MM.1S (cell line): ENCODE results near the gene PPAT.

Source experiments
- DNase-seq: peaks from one replicate; pipeline ENCODE4 v3.0.0-alpha.2; 2015
- H2AFZ ChIP-seq: fragments of 300-600 bp; sonication (generic); 2 replicates; pipeline ENCODE4 v1.6.0; 2016; ENCODE audit warnings: antibody characterized with exemption, low read length
- H3F3A ChIP-seq: fragments of 300-600 bp; sonication (generic); 2 replicates; pipeline ENCODE4 v1.6.1; 2016; ENCODE audit warnings: mild to moderate bottlenecking, antibody characterized with exemption, low read length, moderate library complexity, mixed read lengths; ENCODE audit not compliant: insufficient read depth
- H3K27ac ChIP-seq: fragments of 300-600 bp; sonication (generic); 2 replicates; pipeline ENCODE4 v1.5.1; 2016; ENCODE audit warnings: mild to moderate bottlenecking, low read length
- H3K27me3 ChIP-seq: fragments of 300-600 bp; sonication (generic); replicated peaks from 2 replicates; pipeline ENCODE4 v1.6.0; 2016; ENCODE audit warnings: low read length; ENCODE audit not compliant: insufficient read depth
- H3K36me3 ChIP-seq: fragments of 300-600 bp; sonication (generic); replicated peaks from 2 replicates; pipeline ENCODE4 v1.6.1; 2016; ENCODE audit warnings: mild to moderate bottlenecking, low read length, mixed read lengths; ENCODE audit not compliant: insufficient read depth
- H3K4me1 ChIP-seq: fragments of 300-600 bp; sonication (generic); 2 replicates; pipeline ENCODE4 v1.6.1; 2016; ENCODE audit warnings: low read length, mixed read lengths
- H3K4me2 ChIP-seq: fragments of 300-600 bp; sonication (generic); 2 replicates; pipeline ENCODE4 v1.6.0; 2016; ENCODE audit warnings: low read depth, low read length
- H3K4me3 ChIP-seq: fragments of 300-600 bp; sonication (generic); 2 replicates; pipeline ENCODE4 v1.5.1; 2016; ENCODE audit warnings: low read length, mixed read lengths
- H3K79me2 ChIP-seq: fragments of 300-600 bp; sonication (generic); 2 replicates; pipeline ENCODE4 v1.6.1; 2016; ENCODE audit warnings: mixed run types, low read length, mixed read lengths
- H3K9ac ChIP-seq: fragments of 300-600 bp; sonication (generic); 2 replicates; pipeline ENCODE4 v1.6.1; 2016; ENCODE audit warnings: low read length, mixed read lengths
- H3K9me2 ChIP-seq: fragments of 300-600 bp; sonication (generic); replicated peaks from 2 replicates; pipeline ENCODE4 v1.6.1; 2016; ENCODE audit warnings: mild to moderate bottlenecking, low read length, mixed read lengths; ENCODE audit not compliant: insufficient read depth
- H3K9me3 ChIP-seq: fragments of 300-600 bp; sonication (generic); replicated peaks from 2 replicates; pipeline ENCODE4 v1.6.1; 2016; ENCODE audit warnings: mild to moderate bottlenecking, low read length, mixed read lengths; ENCODE audit not compliant: insufficient read depth
- H4K20me1 ChIP-seq: fragments of 300-600 bp; sonication (generic); 2 replicates; pipeline ENCODE4 v1.6.1; 2016; ENCODE audit warnings: mild to moderate bottlenecking, low read length, moderate library complexity, mixed read lengths; ENCODE audit not compliant: insufficient read depth
- EZH2 ChIP-seq: fragments of 300-600 bp; sonication (generic); optimal IDR thresholded peaks from 2 replicates; pipeline ENCODE3; 2017; ENCODE audit warnings: low read depth, mild to moderate bottlenecking, antibody characterized with exemption, low read length, mixed read lengths
- EZH2phosphoT487 ChIP-seq: fragments of 300-600 bp; sonication (generic); IDR thresholded peaks from 2 replicates; pipeline ENCODE4 v1.6.1; 2018; ENCODE audit warnings: antibody characterized with exemption, low read length
- TF ChIP-seq, protein P1 (sequence below): fragments of 300-600 bp; sonication (generic); IDR thresholded peaks from 2 replicates; pipeline ENCODE4 v1.5.1; 2016; ENCODE audit warnings: antibody characterized with exemption, low read length, mixed read lengths

PPAT gene

GRCh38 chr4:56475917-56476316, 40.5 kb upstream of the PPAT start:
- H3K9me2 ChIP-seq = no peaks in the 10 kb centered on the region
- peaks cover 13% of the 10 kb centered on the region; the same call in 1 of the 2 replicates for H3F3A ChIP-seq
- peak; percentile 75 for DNase-seq
- peaks cover 11% of the 10 kb centered on the region for H3K4me1 ChIP-seq
- TF ChIP-seq, protein P1, sequence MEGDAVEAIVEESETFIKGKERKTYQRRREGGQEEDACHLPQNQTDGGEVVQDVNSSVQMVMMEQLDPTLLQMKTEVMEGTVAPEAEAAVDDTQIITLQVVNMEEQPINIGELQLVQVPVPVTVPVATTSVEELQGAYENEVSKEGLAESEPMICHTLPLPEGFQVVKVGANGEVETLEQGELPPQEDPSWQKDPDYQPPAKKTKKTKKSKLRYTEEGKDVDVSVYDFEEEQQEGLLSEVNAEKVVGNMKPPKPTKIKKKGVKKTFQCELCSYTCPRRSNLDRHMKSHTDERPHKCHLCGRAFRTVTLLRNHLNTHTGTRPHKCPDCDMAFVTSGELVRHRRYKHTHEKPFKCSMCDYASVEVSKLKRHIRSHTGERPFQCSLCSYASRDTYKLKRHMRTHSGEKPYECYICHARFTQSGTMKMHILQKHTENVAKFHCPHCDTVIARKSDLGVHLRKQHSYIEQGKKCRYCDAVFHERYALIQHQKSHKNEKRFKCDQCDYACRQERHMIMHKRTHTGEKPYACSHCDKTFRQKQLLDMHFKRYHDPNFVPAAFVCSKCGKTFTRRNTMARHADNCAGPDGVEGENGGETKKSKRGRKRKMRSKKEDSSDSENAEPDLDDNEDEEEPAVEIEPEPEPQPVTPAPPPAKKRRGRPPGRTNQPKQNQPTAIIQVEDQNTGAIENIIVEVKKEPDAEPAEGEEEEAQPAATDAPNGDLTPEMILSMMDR = no peak
- TF ChIP-seq EZH2phosphoT487 (no peak), EZH2 (no peak)
- H3K79me2 ChIP-seq = peaks cover 38% of the 10 kb centered on the region
- H2AFZ ChIP-seq = no peak overlapping the region
- peaks cover 5% of the 10 kb centered on the region; the same call in 1 of the 2 replicates for H3K36me3 ChIP-seq
- H3K4me3 ChIP-seq = peak overlapping the region; percentile 14; the same call in 1 of the 2 replicates
- H3K27ac ChIP-seq = peak overlapping the region; percentile 55; the same call in 1 of the 2 replicates
- no peaks in the 10 kb centered on the region for H3K9me3 ChIP-seq
- H3K4me2 ChIP-seq = peak overlapping the region; percentile 53
- H3K27me3 ChIP-seq = no peaks in the 10 kb centered on the region
- H4K20me1 ChIP-seq = no peaks in the 10 kb centered on the region
- no peak overlapping the region for H3K9ac ChIP-seq

- H3K79me2 ChIP-seq = peaks cover 83% of the 10 kb centered on the region
- H3K9ac ChIP-seq = no peak overlapping the region
- H3K27ac ChIP-seq = no peak overlapping the region
- H3K27me3 ChIP-seq = no peaks in the 10 kb centered on the region
- peaks cover 5% of the 10 kb centered on the region; the same call in 1 of the 2 replicates for H3K36me3 ChIP-seq
- peak overlapping the region; percentile 59; the same call in 1 of the 2 replicates for H3K4me2 ChIP-seq
- no peak overlapping the region for H3K4me3 ChIP-seq
- TF ChIP-seq EZH2phosphoT487 (no peak), EZH2 (no peak)
- TF ChIP-seq, protein P1 = no peak
- H2AFZ ChIP-seq = no peak overlapping the region
- no peaks in the 10 kb centered on the region for H3K9me3 ChIP-seq
- no peaks in the 10 kb centered on the region for H4K20me1 ChIP-seq
- H3K9me2 ChIP-seq = no peaks in the 10 kb centered on the region
- peaks cover 17% of the 10 kb centered on the region for H3K4me1 ChIP-seq
- DNase-seq = no peak
- peaks cover 13% of the 10 kb centered on the region for H3F3A ChIP-seq
Measured at GRCh38 chr4:56469489-56470210, 34.2 kb upstream of the PPAT start.

- H3K79me2 ChIP-seq = peaks cover 90% of the 10 kb centered on the region
Measured at GRCh38 chr4:56468097-56468422, 32.6 kb upstream of the PPAT start.

More at GRCh38 chr4:56468097-56468422, 32.6 kb upstream of the PPAT start:
- Histone ChIP-seq H4K20me1 (no peaks in the 10 kb centered on the region), H3K4me2 (peak overlapping the region; percentile 59), H2AFZ (peak overlapping the region; percentile 91), H3F3A (peaks cover 12% of the 10 kb centered on the region), H3K9me2 (no peaks in the 10 kb centered on the region), H3K9ac (peak overlapping the region; percentile 90), H3K9me3 (no peaks in the 10 kb centered on the region), H3K27ac (peak overlapping the region; percentile 73), H3K36me3 (peaks cover 5% of the 10 kb centered on the region; the same call in 1 of the 2 replicates), H3K4me3 (peak overlapping the region; percentile 94), H3K4me1 (peaks cover 17% of the 10 kb centered on the region), H3K27me3 (no peaks in the 10 kb centered on the region)
- DNase-seq = peak; percentile 56
- TF ChIP-seq, protein P1 = no peak
- no peak for TF ChIP-seq EZH2phosphoT487
- TF ChIP-seq EZH2 = no peak
